Natural killer cell (primary cell): ENCODE data around the gene MCAT. TPM values are rescaled to one million over a fixed set of nuclear protein-coding genes. Genes with fewer than 3 reads are reported as not detected.
A peak's percentile ranks its signal among the peaks of the same experiment; 100 is the strongest.

Source experiments
- ATAC-seq, 3 donors: fragments of 150-1000 bp in 2 of 3; fragments of 200-7000 bp in 1 of 3; cut with Tn5 transposase; 1 replicate in 1 of 3; 2 replicates in 2 of 3; pipeline ENCODE4 v1.10.0; 2021; ENCODE audit warnings: mild to moderate bottlenecking in 2 of 3, moderate library complexity in 2 of 3
- DNase-seq, 2 donors: peaks; one replicate each; pipeline versions ENCODE4 v3.0.0 to v3.0.0-alpha.2; 2013 to 2021; ENCODE audit warnings: mixed read lengths in 1 of 2
- H3K27ac ChIP-seq: one replicate; pipeline ENCODE4 v1.5.1; 2013; ENCODE audit warnings: mild to moderate bottlenecking, low read length
- H3K27me3 ChIP-seq: one replicate; pipeline ENCODE4 v1.6.1; 2013; ENCODE audit warnings: low read length; ENCODE audit not compliant: control insufficient read depth, insufficient read depth
- H3K36me3 ChIP-seq: one replicate; pipeline ENCODE4 v1.6.1; 2013; ENCODE audit warnings: low read length; ENCODE audit not compliant: control insufficient read depth, insufficient read depth
- H3K4me1 ChIP-seq: one replicate; pipeline ENCODE4 v1.6.1; 2013; ENCODE audit warnings: low read length; ENCODE audit not compliant: control insufficient read depth, insufficient read depth
- H3K4me3 ChIP-seq: one replicate; pipeline ENCODE4 v1.5.1; 2013; ENCODE audit warnings: low read length
- H3K9me3 ChIP-seq: one replicate; pipeline ENCODE4 v1.6.1; 2013; ENCODE audit warnings: low read length; ENCODE audit not compliant: control insufficient read depth, insufficient read depth
- H3K27ac Mint-ChIP-seq, 2 donors: one replicate each; pipeline ENCODE4 v1.8.0; 2022; ENCODE audit warnings: mild to moderate bottlenecking in 2 of 2, mixed read lengths in 2 of 2, moderate library complexity in 1 of 2
- H3K27me3 Mint-ChIP-seq, 2 donors: one replicate each; pipeline ENCODE4 v1.8.0; 2022; ENCODE audit warnings: low read depth in 2 of 2, mixed read lengths in 2 of 2
- H3K36me3 Mint-ChIP-seq: one replicate; pipeline ENCODE4 v1.8.0; 2022; ENCODE audit warnings: mixed read lengths
- H3K4me1 Mint-ChIP-seq, 2 donors: one replicate each; pipeline ENCODE4 v1.8.0; 2022; ENCODE audit warnings: mixed read lengths in 2 of 2
- H3K4me3 Mint-ChIP-seq: one replicate; pipeline ENCODE4 v1.8.0; 2022; ENCODE audit warnings: mild to moderate bottlenecking, moderate library complexity, mixed read lengths
- H3K9me3 Mint-ChIP-seq, 2 donors: one replicate each; pipeline ENCODE4 v1.8.0; 2022; ENCODE audit warnings: mixed read lengths in 2 of 2
- WGBS: methylation state at CpG from one replicate; pipeline ENCODE4 v1.1.7; 2013; ENCODE audit warnings: missing lambda C conversion rate; ENCODE audit not compliant: insufficient coverage; 5-methylcytosine and 5-hydroxymethylcytosine counted together
- intact Hi-C: fragments of 100-400 bp; cut with micrococcal nuclease; formaldehyde crosslinking; loops from one replicate; pipeline ENCODE4 v1.14.2; 2022
- total RNA-seq, 4 donors: library from RNA; stranded (reverse); fragments of 120-200 nt in 1 of 4; gene quantifications; one replicate each; pipeline versions ENCODE4 v1.2.3 to v1.2.4, GENCODE V29; 2013 to 2022
- TF ChIP-seq, protein P1 (sequence below): fragments of 200-600 bp; IDR thresholded peaks from one replicate; pipeline ENCODE4 v1.8.0; 2022; ENCODE audit warnings: antibody characterized with exemption

Gene MCAT
- total RNA-seq, 3 donors from 2014 or later (not counting 1 experiment from before 2014, with no cell fraction given), result 6.5 to 12.4 (median 9.3) TPM

DNA sequence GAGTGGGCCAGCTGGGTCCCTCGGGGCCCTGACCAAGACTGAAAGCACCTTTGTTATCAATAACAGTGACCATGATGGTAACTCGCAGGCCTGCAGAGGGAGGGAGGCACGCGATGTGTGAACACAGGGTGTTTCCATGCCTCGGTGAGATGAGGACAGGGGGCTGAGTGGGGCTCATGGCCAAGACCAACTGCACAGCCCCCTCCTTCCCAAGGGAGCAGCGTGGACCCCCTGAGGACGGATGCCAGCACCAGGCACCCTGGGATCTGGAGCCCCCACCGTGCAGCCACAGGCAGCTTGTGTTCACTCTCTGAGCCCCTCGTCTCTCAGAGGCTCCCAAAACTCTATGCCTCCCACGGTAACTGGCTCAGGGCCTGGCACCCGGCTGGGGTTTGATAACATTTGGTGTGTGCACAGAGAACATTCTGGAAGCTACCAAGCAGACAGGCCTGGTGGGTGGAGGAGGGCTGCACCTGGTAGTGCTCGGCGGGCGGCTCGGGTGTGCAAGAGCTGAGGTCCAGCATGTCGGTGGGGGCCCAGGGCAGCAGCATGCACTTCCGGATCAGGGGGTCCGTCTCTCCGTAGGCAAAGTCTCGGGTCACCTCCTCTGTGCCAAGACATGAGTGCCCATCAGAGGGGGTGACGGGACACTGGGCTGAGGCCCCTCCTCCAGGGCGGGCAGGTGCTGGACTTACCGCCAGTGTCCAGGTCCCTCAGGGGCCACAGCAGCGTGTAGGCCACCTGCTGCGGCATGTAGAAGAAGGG is 36.1 kb upstream of the MCAT start:
- H3K27ac ChIP-seq, result no peak overlapping the region
- H3K4me3 Mint-ChIP-seq, result no peak overlapping the region
- H3K9me3 Mint-ChIP-seq, result no peaks in the 10 kb centered on the region
- H3K36me3 ChIP-seq, result peaks cover 11% of the 10 kb centered on the region
- H3K36me3 Mint-ChIP-seq, result no peaks in the 10 kb centered on the region
- WGBS, result 98% methylated on average over 25 of the region's 25 CpGs
- H3K4me1 ChIP-seq, result no peaks in the 10 kb centered on the region
- no peaks in the 10 kb centered on the region for H3K27me3 Mint-ChIP-seq
- peaks cover 8 to 12% of the 10 kb centered on the region in 2 donors for H3K4me1 Mint-ChIP-seq
- intact Hi-C loops, result no loop called here
- no peak for ATAC-seq
- H3K9me3 ChIP-seq, result no peaks in the 10 kb centered on the region
- TF ChIP-seq, protein P1, sequence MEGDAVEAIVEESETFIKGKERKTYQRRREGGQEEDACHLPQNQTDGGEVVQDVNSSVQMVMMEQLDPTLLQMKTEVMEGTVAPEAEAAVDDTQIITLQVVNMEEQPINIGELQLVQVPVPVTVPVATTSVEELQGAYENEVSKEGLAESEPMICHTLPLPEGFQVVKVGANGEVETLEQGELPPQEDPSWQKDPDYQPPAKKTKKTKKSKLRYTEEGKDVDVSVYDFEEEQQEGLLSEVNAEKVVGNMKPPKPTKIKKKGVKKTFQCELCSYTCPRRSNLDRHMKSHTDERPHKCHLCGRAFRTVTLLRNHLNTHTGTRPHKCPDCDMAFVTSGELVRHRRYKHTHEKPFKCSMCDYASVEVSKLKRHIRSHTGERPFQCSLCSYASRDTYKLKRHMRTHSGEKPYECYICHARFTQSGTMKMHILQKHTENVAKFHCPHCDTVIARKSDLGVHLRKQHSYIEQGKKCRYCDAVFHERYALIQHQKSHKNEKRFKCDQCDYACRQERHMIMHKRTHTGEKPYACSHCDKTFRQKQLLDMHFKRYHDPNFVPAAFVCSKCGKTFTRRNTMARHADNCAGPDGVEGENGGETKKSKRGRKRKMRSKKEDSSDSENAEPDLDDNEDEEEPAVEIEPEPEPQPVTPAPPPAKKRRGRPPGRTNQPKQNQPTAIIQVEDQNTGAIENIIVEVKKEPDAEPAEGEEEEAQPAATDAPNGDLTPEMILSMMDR, result no peak
- H3K4me3 ChIP-seq, result no peak overlapping the region
- no peak for DNase-seq
- H3K27me3 ChIP-seq, result no peaks in the 10 kb centered on the region
- H3K27ac Mint-ChIP-seq, result no peak overlapping the region

DNA sequence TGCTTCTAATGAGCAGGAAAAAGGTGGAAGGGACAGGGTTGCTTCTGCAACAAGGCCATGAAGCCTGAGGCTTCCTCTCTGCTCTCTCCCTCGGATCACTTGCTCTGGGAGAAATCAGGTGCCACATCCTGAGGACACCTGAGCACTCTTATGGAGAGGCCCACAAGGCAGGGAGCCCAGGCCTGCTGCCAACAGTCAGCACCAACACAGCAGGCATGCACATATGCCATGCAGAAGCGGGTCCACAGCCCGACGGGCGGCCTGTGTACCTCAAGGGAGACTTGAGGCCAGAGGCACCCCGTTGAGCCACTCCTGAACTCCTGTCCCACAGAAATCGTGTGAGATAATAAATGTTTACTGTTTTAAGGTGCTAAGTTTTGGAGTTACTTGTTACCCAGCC is 34.3 kb upstream of the MCAT start:
- no peaks in the 10 kb centered on the region for H3K9me3 ChIP-seq
- no peak overlapping the region for H3K27ac ChIP-seq
- Mint-ChIP-seq H3K27ac (no peak overlapping the region), H3K9me3 (no peaks in the 10 kb centered on the region), H3K4me1 (peaks cover 4 to 8% of the 10 kb centered on the region in 2 donors), H3K4me3 (no peak overlapping the region), H3K36me3 (no peaks in the 10 kb centered on the region), H3K27me3 (no peaks in the 10 kb centered on the region)
- TF ChIP-seq, protein P1, result no peak
- no peak for ATAC-seq
- no peak overlapping the region for H3K4me3 ChIP-seq
- H3K36me3 ChIP-seq, result peaks cover 23% of the 10 kb centered on the region
- no peak for DNase-seq
- no peaks in the 10 kb centered on the region for H3K4me1 ChIP-seq
- no peaks in the 10 kb centered on the region for H3K27me3 ChIP-seq
- 91% methylated on average over 7 of the region's 7 CpGs for WGBS
- intact Hi-C loops, result no loop called here

DNA sequence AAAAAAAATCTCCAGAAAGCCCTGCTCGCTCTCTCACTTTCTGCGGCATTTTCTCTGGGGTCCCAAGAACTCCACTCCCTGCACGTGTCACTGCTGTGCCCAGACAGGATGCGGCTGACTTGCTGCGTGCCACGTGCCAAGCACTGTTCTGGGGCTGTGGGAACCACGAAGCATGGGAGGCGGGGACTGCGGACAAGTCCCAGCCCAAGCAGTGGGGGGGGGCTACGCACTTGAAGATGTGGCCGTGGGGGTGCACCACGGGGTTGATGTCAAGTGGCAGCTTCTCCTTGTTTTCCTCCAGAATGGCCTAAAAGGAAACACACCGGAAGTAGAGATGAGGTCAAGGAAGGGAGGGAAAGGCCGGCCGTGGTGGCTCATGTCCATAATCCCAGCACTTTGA is 32.9 kb upstream of the MCAT start:
- no peak overlapping the region for H3K27ac ChIP-seq

More for the DNA sequence above, 32.9 kb upstream of the MCAT start:
- Histone ChIP-seq H3K4me3 (no peak overlapping the region), H3K27me3 (no peaks in the 10 kb centered on the region), H3K36me3 (peaks cover 27% of the 10 kb centered on the region), H3K4me1 (peaks cover 7% of the 10 kb centered on the region), H3K9me3 (no peaks in the 10 kb centered on the region)
- Mint-ChIP-seq H3K27me3 (no peaks in the 10 kb centered on the region), H3K9me3 (no peaks in the 10 kb centered on the region), H3K36me3 (no peaks in the 10 kb centered on the region), H3K27ac (peak overlapping the region in 1 of 2 donors; percentile 68), H3K4me1 (peaks cover 4 to 8% of the 10 kb centered on the region in 2 donors), H3K4me3 (peak overlapping the region; percentile 37)
- TF ChIP-seq, protein P1, result no peak
- DNase-seq, result no peak
- 56% methylated on average over 13 of the region's 15 CpGs for WGBS
- ATAC-seq, result peak in 1 of 3 donors; percentile 92
- intact Hi-C loops, result no loop called here
